HG03558 (cell line): ENCODE results near the gene CER1.
"Not testable (repeated sequence)": the region's sequence is repeated elsewhere in the genome, so short reads cannot be mapped to it uniquely, and the experiment has no call there.

Source experiments
- ATAC-seq: cut with Tn5 transposase; IDR thresholded peaks from one replicate; pipeline ENCODE4 v1.9.1; 2021; ENCODE audit warnings: moderate number of reproducible peaks; ENCODE audit not compliant: unreplicated experiment; ENCODE audit errors: extremely low read depth

The CER1 gene

DNA sequence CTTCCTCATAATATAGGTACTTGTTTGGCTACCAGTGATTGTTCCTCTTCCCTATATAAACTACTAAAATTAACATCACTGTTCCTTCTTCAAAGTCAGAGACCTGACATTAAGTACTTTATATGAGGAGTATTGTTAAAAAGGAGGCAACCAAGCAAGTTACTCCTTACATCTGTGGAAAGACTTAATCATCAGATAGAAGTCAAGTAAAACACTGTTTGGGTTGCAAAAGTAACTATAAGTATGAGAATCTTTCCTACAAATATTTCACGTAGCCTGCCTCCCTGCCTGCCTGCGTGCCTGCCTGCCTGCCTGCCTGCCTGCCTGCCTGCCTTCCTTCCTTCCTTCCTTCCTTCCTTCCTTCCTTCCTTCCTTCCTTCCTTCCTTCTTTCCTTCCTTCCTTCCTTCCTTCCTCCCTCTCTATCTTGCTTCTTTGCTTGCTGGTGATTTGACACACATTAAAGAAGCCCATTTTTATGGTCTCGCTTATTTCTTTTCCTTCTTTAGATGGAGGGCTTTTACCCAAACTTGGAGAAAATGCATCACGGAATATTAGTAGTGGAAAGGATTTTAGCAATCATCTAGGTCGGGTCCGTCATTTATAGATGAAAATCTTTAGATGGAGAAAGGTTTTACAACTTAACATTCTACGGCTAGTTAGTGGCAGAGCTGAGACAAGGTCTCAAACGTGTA, 3.2 kb downstream of the CER1 start:
- no peak for ATAC-seq

DNA sequence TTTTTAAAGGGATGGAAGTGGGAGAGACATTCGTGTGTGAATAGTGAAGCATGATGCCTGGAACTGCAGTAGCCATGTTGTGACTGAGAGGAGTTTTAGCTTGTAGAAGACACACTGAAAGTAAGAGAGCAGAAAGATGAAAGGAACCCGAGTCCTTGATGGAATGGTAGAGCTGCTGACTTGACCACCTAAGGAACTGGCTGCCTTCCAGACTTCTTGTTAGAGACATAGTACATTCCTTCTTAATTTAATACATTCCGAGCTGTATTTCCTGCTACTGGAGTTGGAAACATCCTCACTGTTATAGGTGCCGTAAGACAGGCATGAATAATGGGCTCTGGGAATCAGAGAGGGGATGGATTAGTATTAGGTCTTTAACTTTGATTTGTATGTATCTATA, 7.4 kb downstream of the CER1 start:
- ATAC-seq: no peak

DNA sequence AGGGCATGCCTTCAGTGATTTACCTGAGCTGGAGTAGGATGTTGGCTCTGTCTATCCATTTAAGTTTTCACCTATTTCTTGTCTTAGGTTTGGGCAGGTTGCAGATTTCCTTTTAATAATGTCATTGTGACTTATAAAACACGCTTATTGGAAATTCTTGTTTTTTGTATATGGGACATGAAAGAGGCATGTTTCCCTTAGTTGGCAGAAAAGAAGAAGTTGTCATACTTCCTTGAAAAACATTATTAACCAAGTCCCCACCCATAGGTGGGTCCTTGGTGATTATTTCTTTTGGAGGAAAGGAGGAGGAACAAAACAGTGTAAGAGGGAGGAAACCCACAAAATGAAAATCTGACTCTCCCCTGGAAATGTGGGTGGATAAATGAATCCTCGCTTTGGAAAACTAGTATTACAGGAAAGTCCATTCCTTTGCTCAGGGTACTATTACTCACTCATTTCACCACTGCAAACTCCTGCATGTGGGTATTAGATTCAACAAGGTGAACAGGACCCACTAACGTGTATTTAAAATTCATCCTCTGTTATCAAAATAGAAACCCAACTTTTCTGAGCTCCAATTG, 9.3 kb downstream of the CER1 start:
- ATAC-seq: no peak

DNA sequence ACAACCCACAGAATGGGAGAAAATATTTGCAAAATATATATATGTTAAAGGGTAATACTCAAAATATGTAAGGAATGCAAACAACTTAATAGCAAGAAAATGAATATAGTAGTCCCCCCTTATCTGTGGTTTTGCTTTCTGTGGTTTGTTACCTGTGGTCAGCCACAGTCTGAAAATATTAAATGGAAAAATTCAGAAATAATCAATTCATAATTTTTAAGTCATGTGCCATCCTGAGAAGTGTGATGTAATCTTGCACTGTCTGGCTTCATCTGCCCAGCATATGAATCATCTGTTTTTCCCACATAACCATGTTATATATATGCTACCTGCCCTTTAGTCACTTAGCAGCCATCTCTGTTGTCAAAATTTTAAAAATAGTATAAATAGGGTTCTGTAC, 11.7 kb downstream of the CER1 start:
- ATAC-seq: no peak

DNA sequence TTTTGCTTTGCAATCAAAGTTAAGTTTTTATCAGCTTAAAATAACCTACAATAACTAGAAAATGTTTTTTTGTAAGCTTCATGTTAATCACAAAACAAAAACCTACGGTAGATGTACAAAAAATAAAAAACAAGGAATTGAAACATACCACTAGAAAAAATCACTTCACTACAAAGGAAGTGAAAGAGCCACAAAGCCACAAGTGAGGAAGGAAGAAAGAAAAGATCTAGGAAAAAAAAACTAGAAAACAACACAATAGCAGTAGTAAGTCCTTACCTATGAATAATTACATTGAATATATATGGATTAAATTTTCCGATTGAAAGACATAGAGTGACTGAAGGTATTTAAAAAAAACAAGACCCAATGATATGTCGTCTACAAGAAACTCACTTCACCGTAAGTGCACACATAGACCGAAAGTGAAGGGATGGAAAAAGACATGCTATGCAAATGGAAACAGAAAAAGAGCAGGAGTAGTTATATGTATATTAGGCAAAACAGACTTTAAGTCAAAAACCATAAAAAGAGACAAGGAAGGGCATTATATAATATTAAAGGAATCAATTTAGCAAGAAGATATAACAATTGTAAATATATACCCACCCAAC, 15.9 kb downstream of the CER1 start:
- ATAC-seq: peak; percentile 61

DNA sequence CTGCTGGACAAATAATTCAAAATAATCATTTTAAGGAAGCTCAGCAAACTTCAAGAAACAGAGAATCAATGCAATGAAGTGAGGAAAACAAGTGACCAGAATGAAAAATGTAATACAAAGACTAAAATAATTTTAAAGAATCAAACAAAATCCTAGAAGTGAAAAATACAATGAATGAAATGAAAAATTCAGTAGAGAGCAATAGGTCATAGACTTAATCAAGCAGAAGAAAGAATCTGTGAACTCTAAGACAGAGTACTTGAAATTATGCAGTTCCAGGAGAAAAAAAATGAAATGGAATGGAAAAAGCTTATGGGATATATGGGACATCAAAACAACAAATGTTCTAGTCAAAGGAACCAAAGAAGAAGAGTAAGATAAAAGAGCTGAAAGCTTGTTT, 17.5 kb downstream of the CER1 start:
- ATAC-seq: no peak

DNA sequence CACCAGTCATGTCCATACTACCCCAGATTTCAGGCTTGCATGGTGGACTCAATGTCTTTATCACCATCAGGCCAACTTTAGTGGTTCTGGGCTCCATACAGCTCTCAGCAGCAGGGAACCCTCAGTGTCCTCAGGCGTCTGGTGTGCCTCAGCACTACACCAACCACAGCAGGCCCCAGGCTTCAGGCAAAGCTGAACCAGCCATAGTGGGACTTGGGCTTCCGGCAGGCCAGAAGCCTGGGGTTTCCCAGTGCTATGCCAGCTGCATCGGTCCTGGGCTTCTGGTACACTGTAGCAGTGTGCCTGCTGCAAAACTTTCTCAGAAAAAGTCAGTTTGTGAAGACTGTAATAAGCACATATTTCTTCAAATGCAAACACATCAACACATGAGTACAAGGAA, 18.3 kb downstream of the CER1 start:
- no peak for ATAC-seq

DNA sequence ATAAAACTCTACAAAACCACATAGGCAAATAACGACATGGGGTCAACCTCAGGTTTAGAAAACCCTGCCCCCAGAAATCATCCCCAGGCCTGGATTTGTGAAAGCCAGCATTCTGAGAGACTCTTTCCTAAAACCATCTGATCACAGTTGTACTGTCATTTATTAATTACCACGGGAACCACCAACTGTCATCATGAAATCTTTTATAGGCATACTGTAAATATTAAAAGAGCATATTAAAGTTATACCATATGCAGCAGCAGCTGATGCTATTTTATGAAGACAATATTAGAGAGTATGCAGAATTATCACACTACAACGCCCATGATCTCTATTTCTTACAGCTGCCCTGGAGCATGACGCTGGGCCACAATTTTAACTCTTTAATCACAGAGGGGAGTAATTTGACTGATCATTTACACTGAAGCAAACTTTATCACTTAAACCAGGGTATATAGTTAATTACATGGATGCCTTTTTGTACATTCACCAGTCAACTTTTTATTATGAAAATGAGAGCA, 20.3 kb downstream of the CER1 start:
- ATAC-seq: no peak

DNA sequence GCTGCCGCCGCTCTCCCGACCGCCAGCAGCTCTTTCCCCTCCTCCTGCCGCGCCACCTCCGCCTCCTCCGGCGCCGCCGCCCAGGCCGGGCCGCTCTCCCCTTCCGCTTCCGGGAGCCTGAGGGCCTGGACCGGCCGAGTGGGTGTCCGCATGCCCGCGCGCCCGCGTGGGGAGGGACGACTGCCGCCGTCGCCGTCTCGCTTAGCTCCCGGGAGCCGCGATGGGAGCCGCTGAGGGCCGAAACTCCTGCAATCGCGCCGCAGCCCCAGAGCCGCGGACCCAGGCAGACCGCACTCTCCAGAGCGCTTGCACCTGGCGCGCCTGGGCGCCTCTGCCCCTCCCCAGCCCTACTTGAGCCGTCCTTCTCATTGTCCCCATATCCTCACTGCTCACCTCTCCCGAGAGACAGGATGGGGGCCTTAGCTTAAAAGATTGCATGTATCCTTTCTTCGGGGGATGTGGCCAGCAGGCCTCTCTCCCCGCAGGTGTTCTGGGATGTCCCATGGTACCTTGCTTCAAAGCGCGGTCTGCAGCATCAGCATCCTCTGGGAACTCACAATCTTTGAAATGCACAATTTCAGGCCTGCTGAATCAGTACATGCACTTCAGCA, 29.2 kb downstream of the CER1 start, which contains the start of gene ZDHHC21:
Gene ZDHHC21, minus strand, starts transcription at position 182 of the 611 bp plus-strand sequence. CDS start 19,092 bp downstream, outside the sequence.
- peak; percentile 56 for ATAC-seq

DNA sequence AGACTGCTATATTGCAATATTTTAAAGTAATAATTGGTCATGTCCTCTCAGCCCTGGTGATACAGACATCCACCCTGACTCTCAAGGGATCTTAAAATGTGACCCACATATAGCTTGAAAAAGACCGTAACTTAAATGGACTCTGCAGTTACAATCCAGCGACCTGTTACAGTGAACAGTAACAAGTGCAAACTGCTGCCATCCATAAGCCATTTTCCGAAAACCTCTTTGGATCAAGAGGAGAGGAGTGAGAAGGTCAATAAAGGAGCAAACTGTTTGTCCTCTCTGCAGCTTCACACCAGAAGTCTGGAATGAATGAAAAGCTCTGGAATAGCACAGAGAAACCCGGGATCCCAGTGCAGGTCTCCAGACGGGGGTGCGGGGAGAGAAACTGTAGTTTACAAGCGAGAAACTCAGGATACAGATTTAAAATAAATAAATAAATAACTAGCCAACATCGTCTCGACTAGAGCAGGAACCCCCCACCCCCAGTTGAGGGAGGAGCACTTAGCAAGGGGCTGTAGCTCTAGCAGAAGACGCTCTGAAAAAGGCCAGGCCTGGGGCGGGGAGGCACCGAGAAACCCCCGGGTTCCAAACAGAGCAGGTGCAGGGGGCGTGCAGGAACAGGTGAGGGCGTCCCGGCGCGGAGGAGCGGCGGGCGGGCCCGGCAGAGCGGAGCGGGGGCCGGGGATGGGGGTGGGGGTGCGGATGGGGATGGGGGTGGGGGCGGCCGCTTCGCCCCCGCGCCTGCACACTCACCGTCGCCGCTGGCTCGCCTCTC, 29.9 kb downstream of the CER1 start:
- peak; percentile 22 for ATAC-seq

DNA sequence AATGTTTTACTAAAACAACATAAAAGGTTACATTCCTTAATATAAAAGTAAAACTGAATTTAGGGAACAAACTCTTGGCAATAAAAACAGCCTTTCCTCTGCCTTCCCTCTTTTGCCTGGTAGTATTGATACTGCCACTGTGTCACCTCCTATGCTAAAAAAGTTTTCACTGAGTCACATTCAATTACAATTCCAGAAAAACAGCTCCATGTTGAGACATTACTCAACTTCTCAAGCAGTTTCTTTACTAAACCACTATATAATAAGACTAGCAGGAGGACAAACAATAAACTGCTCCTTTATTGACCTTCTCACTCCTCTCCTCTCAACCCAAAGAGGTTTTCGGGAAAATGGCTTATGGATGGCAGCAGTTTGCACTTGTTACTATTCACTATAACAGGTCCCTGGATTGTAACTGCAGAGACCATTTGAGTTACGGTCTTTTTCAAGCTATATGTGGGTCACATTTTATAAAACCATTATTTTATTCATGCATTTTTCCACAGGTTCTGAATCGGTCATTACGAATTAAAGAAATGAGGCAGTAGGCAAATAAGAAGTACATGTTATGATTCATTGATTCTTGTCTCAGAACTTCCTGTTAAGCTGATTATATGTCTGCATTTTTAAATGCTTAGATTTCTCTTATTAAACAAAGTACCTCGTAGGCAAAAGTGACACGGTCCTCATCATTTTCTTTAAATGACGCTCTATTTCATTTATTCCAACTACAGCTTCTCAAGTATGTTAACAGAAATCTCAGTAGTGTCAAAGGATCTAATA, 31.4 kb downstream of the CER1 start:
- no peak for ATAC-seq

DNA sequence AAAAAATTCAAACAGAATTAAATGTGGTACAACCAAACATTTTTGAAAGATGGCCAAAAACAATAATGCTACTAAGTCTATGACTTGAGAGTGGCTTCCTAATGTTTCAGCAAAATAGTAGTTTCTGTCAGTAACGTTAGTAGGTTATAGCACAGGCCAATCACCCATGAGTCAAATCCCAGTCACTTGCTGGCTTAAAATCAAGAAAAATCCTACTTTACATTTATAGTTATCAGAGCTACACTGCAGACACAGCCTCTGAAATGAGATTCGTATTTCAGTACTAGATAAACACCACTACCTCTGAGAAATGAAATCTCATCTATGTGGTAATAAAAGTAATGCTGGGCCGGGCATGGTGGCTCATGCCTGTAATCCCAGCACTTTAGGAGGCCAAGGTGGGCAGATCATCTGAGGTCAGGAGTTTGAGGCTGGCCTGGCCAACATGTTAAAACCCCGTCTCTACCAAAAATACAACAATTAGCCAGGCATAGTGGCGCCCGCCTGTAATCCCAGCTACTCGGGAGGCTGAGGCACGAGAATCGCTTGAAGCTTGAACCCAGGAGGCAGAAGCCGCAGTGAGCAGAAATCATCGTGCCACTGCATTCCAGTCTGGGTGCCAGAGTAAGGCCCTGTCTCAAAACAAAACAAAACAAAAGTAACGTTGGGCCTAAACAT, 35.4 kb downstream of the CER1 start:
- ATAC-seq: no peak

DNA sequence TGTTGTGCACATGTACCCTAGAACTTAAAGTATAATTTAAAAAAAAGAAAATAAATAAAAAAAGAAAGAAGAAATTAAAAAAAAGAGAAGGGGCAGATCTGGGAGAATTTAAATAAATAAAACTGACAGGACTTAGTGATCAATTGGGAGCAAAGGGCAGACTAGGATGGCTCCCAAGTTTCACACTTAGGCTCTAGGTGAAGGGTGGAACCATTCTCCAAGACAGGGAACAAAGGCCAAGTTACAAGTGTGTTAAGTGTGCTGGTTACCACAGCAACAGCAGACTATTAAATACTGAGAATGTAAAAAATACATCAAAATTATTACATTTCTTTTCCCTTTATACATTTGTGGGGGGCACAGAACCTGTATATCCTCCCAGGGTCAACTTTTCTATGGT, 36.4 kb downstream of the CER1 start:
- ATAC-seq: no peak

DNA sequence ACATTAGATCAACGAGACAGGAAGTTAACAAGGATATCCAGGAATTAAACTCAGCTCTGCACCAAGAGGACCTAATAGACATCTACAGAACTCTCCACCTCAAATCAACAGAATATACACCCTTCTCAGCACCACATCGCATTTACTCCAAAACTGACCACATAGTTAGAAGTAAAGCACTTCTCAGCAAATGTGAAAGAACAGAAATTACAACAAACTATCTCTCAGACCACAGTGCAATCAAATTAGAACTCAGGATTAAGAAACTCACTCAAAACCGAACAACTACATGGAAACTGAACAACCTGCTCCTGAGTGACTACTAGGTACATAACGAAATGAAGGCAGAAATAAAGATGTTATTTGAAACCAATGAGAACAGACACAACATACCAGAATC, 39.9 kb downstream of the CER1 start:
- not testable (repeated sequence) for ATAC-seq

DNA sequence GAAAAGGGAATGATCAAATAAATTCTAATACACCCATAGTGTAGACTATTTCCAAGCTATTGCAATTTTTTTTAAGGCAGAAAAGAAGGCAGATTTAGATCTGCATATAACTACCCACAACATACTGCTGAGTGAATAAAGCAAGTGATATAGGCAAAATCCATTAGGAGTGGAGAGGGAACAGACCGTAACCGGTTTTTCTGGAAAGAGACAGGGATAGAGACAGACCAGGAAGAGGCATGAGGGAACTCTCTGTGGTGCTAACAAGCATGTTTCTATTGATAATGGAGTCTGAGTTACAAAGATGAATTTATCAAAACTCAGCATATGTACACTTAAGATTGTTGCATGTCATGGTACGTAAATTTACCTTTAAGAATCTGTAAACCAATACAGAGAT, 43.8 kb downstream of the CER1 start:
- ATAC-seq: no peak

DNA sequence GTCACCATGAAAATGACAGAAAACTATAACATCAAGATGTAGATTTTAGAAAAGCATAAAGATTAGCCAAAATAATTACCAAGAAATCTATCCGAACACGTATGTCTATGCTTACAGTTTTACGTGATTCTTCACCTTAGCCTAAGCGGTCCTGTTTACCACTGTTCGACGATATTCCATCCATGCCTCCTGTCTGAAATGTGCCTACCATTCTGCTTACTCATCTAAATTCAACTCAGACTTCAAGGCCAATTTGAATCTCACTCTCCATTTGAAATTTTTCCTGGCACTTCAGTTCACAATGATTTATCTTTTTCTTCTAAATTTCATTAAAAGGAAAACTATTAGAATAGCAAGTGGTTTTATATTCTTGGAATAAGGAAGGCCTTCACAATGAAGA, 44.7 kb downstream of the CER1 start:
- no peak for ATAC-seq

DNA sequence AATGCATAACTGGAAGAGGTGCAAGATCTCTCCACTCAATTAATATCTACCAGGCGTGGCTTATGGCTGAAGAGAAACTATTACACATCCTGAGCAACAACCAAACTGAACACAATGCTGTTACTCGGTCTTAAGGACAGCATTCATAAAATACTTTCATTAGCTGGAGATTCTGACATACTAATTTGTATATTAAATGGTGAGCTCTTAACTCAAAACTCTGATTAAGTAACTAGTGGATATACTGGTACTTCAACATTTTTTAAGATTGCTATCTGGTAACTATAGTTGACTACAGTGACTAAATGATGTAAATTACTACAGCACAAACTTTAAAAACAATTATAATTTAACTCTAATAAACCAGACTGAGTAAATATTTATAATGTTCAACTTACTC, 45.1 kb downstream of the CER1 start:
- ATAC-seq: no peak

DNA sequence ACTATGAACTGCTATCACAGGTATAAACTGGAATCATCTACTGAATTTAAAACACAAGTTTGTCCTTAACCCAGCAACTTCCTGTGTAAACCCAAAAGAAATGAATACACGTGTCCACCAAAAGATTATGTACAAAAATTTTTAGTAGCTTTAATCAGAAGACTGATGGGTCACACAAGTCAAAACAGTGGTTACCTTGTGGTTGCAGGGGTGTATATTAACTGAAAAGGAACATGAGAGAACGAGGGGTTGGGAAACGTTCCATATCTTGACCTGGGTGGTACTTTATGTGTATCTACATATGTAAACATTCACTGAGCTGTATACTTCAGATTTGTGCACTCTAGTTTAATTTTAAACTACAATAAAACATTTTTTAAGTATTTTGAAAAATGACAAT, 47.9 kb downstream of the CER1 start:
- ATAC-seq: no peak

DNA sequence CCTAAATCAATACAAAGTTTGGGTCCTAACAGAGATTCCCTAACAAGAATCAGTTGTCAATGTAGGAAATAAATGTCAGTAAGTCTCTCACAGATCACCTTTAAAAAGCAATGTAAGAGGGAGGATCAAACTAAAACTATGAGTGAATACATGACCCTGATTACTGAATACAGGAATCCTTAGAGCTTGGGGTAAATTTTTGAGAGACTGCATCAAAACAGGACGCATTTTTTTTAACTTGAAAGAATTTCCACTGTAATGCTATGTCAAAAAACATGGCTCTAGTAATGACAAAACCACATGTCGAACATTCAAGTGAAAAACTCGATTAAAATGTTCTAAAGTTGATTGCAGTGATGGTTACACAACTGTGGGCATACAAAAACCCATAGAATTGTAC, 51.2 kb downstream of the CER1 start:
- no peak for ATAC-seq
